ENCODE data around the gene TBC1D5.

The TBC1D5 gene

DNA sequence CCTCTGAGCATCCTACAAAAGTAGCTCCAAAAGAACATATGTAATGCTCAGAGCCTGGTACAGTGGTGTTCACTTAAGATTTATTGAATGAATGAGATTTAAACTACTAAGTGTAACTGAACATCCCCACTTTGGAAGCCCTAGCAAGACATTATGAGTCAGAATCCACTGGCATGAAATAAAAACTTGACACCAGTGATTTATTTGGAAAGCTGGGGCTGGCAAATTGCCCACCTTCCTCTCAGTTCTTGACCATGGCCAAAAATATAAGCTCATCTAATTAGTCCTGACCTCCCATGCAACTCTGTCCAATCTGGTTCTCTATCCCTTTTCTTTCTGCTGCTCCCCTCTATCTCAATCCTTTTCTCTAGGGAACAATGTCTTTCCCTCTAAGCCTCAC is 439.7 kb downstream of the TBC1D5 start:
- no peak for DNase-seq (ENCODE audit: low read depth, low spot score)

DNA sequence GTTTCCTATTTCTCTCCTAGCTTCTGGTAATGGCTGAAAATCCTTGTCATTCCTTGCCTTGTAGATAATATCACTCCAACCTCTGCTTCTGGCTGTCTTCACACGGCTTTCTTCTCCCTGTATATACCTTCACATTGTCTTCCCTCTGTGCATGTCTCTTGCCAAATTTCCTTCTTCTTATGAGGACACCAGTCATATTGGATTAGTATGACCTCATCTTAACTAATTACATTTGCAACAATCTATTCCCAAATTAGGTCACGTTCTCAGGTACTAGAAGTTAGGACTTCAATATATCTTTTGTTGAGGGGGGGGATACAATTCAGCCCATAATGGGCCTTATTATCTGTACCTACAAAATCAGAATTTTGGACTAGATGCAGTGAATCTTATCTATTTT is 440.3 kb downstream of the TBC1D5 start:
- DNase-seq (ENCODE audit: low read depth, low spot score): no peak

DNA sequence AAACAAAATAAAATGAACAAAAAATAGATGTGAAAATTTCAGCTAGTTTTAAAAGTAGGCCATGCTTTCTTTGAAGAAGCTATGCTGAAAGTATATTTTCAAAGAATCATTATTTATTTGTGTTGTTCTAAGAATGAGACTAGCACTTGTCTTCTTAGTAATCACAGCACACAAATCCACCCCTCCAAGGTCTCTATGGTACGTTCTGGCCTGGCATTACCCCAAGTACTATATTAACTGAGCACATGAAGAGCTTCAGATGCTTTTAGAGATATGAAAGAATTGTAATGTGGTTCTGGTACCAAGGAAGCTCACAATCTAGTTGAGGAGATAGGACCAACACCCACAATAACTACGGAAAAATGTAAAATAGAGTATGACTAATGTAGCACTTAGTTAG is 441.2 kb downstream of the TBC1D5 start:
- DNase-seq (ENCODE audit: low read depth, low spot score): no peak

DNA sequence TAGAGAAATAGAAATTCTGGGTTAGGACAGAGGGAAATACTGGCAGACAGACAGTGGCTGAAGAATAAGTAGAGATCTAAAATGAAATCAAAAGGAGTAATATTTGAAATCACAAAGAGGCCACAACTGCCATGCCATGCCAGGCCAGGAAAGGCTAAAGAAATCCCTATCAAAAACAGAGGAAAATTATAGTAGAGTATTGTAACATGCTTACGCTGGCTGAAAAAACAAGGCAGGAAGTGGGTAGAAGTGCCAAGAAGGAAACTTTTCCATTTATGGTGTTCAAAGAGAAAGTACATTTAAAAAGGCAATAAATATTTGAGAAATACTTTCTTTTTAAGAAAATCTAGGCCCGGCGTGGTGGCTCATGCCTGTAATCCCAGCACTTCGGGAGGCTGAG is 442.0 kb downstream of the TBC1D5 start:
- DNase-seq (ENCODE audit: low read depth, low spot score): no peak

DNA sequence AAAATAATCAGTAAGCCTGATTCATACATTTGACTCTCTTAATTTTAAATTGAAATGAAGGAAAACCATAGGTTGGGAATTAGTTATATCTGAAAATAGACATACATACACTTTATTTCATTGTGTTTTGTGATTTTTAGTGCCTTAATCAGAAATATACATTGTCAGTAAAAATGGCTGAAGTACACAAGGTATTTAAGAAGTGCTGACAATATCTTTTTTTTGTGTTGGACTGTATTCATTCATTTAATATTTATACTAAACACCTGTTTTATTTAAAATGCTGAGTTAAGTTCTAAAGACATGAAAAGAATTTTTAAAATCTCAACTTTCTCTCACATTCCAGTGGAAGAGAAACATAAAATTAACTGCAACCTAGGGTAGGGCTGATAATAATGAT is 444.4 kb downstream of the TBC1D5 start:
- DNase-seq (ENCODE audit: low read depth, low spot score): no peak

DNA sequence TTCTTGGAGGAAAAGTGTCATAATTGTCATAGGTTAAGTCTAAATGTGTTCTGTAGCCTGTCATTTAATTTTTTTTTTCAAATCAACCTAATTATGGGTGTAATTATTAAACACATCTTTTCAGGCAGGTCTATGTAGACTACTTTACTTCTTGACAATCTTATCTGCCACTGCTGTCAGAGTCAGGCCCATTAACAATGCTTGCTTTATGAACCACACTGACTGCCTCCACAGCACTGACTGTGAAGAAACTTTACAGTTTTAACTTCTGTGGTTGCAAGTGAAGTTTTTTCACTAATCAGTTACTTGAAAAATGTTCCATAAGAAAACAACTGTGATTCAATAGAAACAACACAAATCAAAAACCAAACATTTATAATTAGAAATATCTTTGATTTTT is 449.9 kb downstream of the TBC1D5 start:
- DNase-seq (ENCODE audit: low read depth, low spot score): no peak

DNA sequence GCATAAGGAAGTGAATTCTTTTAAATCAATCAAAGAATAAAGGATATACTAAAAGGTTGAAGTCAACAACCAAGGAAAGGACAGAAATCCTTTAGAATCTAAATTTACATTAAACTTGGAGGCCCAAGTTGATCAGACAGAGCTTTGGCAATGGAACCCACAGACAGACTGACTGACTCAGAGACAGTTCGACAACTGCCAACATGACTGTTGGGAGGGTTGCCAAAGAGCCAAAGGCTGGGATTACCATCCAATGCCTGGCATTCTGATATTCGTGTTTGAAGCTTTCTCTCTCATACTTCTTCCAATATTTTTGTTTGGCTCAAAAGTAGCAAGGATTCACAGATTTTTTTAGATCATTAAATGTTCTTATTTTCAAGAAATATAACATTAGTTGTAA is 451.5 kb downstream of the TBC1D5 start:
- DNase-seq (ENCODE audit: low read depth, low spot score): no peak

DNA sequence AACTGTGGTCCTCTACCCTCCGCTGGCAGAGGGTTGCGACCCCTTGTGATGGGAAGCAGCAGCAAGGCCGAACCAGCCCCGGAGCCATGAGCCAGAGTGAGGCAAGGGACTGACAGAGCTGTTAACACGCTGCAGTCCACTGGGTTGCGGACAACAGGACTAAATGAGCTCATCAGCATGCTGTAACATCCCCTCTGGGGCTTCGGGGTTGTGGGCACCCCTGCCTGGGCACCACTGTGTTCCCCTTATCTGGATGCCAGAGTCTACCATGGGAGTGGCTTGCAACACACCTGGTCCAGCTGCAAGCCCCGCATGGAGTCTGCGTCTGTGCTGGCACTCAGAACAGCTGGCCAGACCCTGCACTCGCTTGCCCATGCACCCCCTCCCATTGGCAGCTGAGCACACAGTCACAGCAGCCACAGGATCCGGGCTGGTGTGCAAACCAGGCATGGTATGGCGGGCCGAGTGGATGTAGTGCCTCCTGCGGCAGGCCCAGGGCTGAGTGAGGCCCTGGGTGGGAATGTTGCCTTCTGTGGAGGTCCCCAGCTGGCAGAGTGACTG is 453.5 kb downstream of the TBC1D5 start:
- DNase-seq (ENCODE audit: low read depth, low spot score): no peak

DNA sequence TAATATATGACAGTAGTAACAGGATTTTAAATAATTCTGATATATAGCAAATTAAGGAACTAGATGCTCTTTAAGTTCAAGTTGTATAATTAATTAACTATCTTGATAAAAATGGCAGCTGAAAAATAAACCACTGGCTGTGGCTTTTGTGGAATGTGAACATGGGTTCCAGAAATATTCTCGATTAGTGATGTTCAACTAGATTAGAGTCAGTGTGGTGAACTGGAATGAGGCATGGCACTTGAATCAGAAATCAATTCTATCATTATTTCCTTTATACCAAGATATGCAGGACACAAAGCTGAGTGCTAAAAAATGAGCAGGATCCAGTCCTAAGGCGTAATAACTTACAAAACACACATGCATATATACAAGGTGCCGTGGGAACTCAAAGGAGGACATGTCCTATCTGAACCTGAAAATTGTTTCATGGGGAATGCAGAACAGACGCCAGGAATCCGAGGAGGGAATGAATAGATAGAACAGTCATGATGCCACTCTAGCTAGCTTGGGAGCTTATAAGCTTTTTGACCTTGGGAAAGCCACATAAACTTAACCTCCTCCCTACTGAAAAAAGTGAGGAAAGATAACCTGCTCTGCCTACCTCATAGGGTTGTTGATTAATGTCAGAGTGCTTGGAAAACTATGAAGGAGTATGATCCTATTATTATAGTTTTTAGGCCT is 455.3 kb downstream of the TBC1D5 start:
- DNase-seq (ENCODE audit: low read depth, low spot score): no peak

DNA sequence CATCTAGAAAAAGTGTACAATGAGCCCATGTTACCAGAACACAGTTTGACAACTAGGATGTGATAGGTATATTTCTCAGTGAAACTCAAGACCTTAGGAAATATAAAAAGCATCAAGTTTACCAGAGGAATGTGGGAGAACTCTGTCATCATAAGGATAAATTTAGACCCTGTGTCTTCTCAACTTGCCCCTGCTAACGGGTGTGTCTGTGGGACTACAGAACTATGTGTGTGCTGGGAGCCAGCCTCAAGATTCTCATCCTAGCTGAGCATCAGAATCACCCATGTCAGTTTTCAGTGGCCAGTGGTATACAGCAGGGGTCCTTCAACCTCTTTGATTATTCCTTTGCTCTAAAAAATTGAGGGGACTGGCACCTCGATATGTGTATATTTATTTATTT is 464.4 kb downstream of the TBC1D5 start:
- DNase-seq (ENCODE audit: low read depth, low spot score): no peak

DNA sequence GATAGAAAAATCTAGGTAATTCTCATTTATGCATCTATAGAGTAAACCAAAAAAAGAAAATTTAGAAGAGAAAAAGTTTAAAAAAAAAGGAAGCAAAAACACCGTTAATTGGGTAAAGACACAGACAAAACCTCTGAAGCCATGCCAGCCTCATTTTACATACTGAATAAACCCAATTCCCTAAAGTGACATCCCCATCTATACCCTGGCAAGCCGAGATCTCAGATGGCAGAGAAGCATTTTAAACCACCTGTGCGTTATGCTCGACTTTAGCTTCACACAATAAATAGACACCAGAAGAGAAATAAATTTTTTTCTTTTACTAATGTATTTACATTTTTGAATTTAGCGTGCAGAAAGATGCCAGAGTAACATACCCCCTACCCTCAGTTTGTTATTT is 475.6 kb downstream of the TBC1D5 start:
- no peak for DNase-seq (ENCODE audit: low read depth, low spot score)

DNA sequence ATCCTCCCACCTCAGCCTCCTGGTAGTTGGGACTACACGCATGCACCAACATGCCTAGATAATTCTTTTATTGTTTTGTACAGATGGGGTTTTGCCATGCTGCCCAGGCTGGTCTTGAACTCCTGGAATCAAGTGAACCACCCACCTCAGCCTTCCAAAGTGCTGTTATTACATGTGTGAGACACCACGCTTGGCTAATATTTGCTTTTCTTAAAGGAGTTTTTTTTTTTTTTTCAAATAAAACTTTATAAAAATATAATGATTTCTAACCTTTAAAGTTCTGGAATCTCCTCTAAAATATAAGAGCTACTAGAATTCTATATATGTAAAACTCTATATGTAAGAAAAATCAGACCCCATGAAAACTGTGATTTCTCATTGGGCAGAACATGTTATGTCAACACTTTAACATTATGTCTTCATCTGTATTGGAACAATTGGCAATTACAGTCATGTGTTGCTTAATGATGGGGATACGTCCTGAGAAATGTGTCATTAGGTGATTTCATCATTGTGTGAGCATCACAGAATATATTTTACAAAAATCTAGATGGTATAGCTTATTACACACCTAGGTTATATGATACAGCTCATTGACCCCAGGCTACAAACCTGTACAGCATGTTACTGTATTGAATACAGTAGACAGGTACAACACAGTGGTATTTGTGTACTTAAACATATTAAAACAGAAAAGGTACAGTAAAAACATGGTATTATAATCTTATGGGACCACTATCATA is 480.6 kb downstream of the TBC1D5 start:
- DNase-seq (ENCODE audit: low read depth, low spot score): no peak

DNA sequence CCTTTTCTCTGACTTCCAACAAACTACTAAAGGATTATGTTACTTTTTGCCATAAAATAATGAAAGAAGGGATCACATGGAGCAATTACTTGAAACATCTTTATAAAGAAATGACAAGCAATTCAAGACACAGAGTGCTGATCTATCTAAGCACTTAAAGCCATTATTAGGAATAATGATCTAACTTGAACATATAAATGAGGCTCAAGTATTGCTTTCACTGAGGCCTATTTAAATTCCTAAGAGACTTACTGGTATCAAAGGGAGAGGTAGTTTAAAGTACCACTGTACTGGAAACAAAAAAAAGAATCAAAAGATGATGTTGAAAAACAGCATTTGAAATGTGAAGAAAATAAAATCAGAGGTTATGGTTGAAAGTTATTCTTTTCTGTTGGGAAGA is 482.2 kb downstream of the TBC1D5 start:
- no peak for DNase-seq (ENCODE audit: low read depth, low spot score)

DNA sequence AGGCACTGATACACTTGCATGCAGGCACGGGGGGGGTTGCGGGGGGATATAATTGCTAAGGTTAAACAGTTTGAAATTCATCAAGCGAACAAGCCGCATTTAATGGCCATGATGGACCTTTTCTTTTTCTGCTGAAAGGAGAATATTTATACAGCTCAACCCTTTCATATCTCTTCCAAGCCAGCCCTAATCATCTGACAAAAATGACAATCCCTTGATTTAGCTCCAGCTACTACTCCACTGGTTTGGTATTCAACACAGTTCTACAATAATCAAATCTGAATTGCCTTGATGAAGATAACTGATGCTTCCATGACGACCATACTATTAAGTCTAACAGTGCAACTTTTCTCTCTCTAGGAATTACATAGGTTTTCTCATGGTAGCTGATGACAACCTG is 482.7 kb downstream of the TBC1D5 start:
- DNase-seq (ENCODE audit: low read depth, low spot score): no peak

DNA sequence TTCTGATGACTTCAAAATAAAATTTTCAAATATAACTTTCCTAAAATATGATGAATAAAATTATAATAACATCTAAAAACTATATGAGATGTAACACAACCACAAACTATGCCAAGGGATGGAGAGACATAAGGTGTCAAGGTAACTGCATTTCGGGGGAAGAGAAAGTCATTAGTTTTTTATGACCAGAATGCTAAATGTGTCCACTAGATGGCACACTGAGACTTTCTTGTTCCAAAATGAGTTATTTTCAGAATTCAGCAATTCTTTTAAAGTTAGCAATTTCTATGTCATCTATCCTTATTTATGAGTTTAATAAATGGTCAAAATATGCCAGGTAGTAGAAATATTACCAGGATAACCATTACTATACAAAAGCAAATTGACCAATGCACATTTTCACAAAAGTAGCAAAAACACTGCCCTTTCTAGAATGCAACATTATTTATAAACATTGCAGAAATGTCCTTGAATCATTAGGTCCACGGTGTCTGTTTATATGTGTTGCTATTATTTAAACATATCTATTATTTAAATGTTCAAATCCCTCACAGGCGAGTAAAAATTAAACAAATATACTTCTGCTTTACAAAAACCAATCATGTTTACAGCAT is 483.5 kb downstream of the TBC1D5 start:
- no peak for DNase-seq (ENCODE audit: low read depth, low spot score)

DNA sequence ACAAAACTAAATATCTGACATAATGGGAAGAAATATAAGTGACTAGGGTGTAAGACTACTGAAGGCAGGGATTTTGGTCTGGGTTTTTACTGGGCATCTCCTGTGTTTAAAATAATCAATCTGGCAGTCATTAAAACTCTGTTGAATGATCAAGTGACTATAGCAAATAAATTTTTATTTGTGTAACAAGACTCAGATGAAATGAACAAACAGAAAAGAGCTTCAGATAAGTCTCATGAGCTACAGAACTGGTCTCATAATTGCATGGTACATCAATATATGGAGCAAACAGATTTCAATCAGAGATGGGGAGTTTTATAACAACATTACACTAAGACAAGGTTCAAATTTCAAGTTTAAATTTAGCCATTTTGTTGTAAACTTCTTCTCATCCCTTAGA is 485.2 kb downstream of the TBC1D5 start:
- DNase-seq (ENCODE audit: low read depth, low spot score): no peak

DNA sequence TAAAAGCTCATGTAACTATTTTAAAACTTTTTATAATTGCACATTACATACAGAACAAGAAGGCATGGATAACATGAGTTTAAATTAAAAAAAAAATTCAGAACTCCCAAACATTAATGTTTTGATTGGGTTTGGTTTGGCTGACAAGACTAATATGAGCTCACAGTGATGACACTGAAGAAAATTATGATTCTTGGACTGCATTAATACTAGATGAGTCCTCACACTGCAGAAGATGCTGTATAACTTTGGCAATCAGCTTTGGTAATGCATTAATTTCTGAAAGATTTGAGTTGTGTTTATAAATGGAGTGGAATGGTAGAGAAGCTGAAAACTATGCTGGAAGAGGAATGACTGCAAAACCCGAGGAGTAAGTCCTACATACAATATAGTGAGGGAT is 498.8 kb downstream of the TBC1D5 start:
- no peak for DNase-seq (ENCODE audit: low read depth, low spot score)

DNA sequence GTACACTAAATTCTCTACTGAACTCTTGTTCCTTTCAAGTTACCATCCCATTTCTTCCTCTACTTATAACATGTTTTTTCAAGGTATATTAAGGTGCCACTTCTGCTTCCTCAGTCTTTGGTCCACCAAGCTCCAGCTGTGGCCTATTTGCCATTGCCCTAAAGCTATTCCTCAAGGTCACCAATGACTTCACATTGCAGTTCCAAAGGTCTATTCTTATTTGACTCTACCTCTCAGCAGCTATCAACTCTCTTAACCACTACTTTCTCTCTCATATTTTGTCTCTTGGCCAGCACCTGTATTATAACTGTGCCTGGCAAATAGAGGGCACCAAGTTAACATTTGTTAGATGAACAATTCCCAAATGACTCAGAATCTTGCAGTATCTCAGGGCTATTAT is 503.0 kb downstream of the TBC1D5 start:
- DNase-seq (ENCODE audit: low read depth, low spot score): no peak

DNA sequence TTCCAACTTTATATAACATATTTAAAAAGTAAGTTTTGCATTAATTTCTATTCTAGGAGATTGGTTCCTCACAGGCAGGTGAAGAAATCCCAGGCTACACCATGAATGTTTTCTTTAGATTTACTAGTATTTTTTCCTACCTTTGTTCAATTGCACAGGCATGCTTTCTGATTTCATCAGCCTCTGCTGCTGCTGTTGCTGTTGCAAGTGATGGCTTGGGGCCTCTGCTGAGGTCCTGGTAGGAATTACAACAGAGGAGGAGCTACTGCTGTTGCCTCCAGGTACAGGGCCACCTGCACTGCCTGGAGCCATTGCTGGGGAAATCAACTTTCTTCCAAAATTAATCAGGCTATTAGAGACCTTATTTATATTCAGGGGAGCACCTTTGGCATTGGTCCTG is 504.4 kb downstream of the TBC1D5 start:
- DNase-seq (ENCODE audit: low read depth, low spot score): no peak

DNA sequence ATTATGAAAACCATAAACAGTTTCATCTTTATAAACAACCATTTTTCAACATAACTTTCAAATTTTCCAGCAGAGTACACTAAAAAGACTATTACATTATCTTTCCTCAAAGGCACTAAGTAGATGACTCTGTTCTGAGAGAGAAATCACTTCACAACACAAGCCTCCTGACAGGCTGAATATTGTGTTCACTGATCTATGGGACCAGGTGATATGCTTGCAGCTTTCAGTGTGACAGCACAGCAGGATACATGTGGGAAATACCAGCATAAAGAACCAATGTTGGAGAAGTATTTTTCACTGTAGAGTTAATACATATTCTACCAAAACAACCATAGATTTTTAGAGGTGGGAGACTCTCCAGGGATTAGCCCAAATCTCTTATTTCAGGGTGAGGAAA is 507.1 kb downstream of the TBC1D5 start:
- DNase-seq (ENCODE audit: low read depth, low spot score): no peak

DNA sequence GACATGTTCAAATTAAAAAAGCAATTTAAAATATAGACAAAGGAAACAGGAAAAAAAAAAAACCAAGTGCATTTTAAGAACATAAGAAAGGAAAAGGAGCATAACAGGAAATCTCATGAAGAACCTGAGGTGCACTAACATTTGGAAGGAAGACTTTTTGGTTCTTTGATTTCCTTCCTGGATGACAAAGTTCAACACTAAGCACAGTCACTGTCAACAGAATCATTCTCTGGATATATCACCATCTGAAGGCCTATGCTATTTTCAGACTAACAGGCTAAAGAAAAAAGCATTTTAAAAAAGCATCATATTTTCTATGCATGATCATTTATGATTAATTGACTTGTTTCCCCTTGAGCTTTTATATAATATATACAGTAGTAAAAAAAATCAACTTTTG is 508.0 kb downstream of the TBC1D5 start:
- DNase-seq (ENCODE audit: low read depth, low spot score): no peak

DNA sequence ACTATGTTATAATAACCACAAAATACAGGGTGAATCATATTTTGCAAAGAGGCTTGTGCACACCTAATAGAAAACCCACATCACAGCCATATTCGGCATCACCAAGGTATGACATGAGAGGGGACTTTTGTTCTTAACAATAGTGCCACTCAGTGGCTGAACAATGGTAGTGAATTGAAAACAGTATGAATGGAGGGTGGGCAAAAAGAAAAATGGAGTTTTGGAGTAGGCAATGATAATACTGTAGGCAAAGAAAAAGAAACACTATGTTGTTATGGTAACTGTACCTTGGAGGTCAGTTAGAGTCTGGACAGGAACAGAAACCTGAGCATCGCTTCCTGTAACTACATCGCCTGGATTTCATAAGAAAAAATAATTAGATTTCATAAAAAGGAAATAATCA is 509.0 kb downstream of the TBC1D5 start:
- DNase-seq (ENCODE audit: low read depth, low spot score): peak; percentile 15

DNA sequence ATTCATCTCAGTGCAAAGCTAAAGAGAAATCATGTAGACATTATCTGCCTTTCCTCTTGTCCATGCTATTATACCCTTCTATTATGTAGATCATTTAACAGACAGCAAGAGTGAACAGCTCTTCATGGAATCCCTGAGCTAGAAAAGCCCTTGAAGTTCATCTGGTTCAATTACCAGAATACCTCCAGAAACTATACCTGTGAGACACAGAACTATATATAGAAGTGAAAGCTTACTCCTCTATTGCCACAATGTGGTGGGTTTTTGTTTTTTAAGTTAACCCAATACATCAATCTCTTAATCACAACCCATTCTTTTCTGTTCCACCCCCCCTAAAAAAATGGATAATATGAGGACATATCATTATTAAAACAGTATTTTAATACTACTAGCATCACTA is 510.0 kb downstream of the TBC1D5 start:
- DNase-seq (ENCODE audit: low read depth, low spot score): no peak

All from activated CD4-positive, CD25-positive, alpha-beta regulatory T cell treated with anti-CD3 and anti-CD28 coated beads, Interleukin-2, amount 50 U/mL, for 16 hours (primary cell).